SK-N-MC (cell line): ENCODE measurements around the gene HRH1.

Source experiments
- DNase-seq: peaks from one replicate; pipeline ENCODE4 v3.0.0-alpha.2; 2011; ENCODE audit warnings: low read depth, low spot score
- H3K27ac ChIP-seq: fragments of 200-600 bp; sonication (generic); 2 replicates; pipeline ENCODE4 v1.5.1; 2016; ENCODE audit warnings: mixed run types
- H3K36me3 ChIP-seq: fragments of 200-600 bp; sonication (generic); 2 replicates; pipeline ENCODE4 v1.6.1; 2017; ENCODE audit warnings: antibody characterized with exemption, low read length, mixed read lengths; ENCODE audit not compliant: insufficient read depth
- H3K4me3 ChIP-seq: fragments of 200-600 bp; sonication (generic); 2 replicates; pipeline ENCODE4 v1.5.1; 2016
- H3K9ac ChIP-seq: fragments of 200-600 bp; sonication (generic); 2 replicates; pipeline ENCODE4 v1.8.0; 2017; ENCODE audit warnings: mixed run types, mixed read lengths; ENCODE audit not compliant: insufficient read length
- H3K9me3 ChIP-seq: fragments of 200-600 bp; sonication (generic); 2 replicates; pipeline ENCODE4 v1.6.1; 2017; ENCODE audit warnings: low read depth, mild to moderate bottlenecking, antibody characterized with exemption, low read length, moderate library complexity, mixed read lengths
- EZH2 ChIP-seq: fragments of 200-600 bp; sonication (generic); IDR thresholded peaks from one replicate; pipeline ENCODE4 v1.6.1; 2017; ENCODE audit warnings: antibody characterized with exemption
- FOXP2 ChIP-seq: optimal IDR thresholded peaks from 2 replicates; pipeline ENCODE3; 2011; ENCODE audit warnings: mild to moderate bottlenecking, moderate library complexity; ENCODE audit not compliant: insufficient read depth; ENCODE audit errors: extremely low read length, control extremely low read depth
- POLR2AphosphoS5 ChIP-seq: IDR thresholded peaks from 2 replicates; pipeline ENCODE4 v1.6.1; 2012; ENCODE audit warnings: mild to moderate bottlenecking, low read depth, low read length, borderline replicate concordance

The HRH1 gene

GRCh38 chr3:11297126-11297525, 142.8 kb downstream of the HRH1 start:
- H3K4me3 ChIP-seq = no peak overlapping the region
- no peaks in the 10 kb centered on the region for H3K36me3 ChIP-seq
- TF ChIP-seq POLR2AphosphoS5 (no peak), EZH2 (no peak), FOXP2 (no peak)

DNA sequence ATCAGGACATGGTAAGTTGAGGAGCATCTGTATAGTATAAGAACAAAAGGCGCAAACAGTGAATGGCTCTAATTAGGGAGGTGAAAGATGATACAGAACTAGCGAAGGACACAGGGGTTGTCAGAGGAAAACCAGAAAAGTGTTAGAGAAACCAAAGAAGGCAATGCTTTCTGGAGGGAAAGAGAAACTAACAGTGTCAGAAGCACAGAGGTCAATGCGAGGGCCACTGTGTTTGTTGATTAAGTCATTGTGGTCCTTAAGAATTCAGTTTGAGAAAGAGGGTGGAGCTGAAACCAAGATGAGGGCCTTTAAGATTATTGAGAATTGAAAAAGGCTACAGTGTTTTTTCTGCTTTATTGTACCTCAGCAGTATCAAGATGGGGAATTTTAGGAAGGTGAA, 146.7 kb downstream of the HRH1 start:
- TF ChIP-seq EZH2 (no peak), POLR2AphosphoS5 (no peak), FOXP2 (no peak)
- Histone ChIP-seq H3K4me3 (no peak overlapping the region), H3K36me3 (no peaks in the 10 kb centered on the region), H3K9me3 (no peaks in the 10 kb centered on the region), H3K9ac (no peak overlapping the region), H3K27ac (no peak overlapping the region)
- DNase-seq = no peak

More at GRCh38 chr3:11297126-11297525, 142.8 kb downstream of the HRH1 start:
- Histone ChIP-seq H3K27ac (no peak overlapping the region), H3K9ac (no peak overlapping the region), H3K9me3 (no peaks in the 10 kb centered on the region)
- no peak for DNase-seq

GRCh38 chr3:11302444-11302843, 148.2 kb downstream of the HRH1 start:
- no peaks in the 10 kb centered on the region for H3K9me3 ChIP-seq
- no peak for DNase-seq
- TF ChIP-seq POLR2AphosphoS5 (no peak), EZH2 (no peak), FOXP2 (no peak)
- no peak overlapping the region for H3K4me3 ChIP-seq
- no peak overlapping the region for H3K27ac ChIP-seq
- no peaks in the 10 kb centered on the region; the same call in 1 of the 2 replicates for H3K36me3 ChIP-seq
- no peak overlapping the region for H3K9ac ChIP-seq

DNA sequence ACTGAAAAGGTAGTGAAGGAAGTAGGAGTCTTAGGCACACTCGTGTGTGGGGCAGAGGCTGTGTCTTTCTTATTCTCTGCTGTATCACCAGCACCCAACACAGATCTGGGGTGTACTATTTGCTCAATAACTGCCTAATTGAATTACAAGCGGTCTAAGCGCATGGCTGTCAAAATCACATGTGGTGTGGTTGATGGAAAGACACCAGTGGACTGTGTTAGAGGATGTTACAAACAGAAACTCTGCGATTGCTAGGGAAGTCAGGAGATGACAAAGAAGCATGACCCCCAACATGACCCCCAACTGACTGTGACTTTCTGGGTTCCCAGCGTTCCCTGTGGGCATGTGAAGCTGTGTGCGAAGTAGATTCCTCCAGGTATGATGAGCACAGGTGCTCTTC, 149.9 kb downstream of the HRH1 start:
- TF ChIP-seq EZH2 = no peak
- no peak for TF ChIP-seq POLR2AphosphoS5
- no peak for TF ChIP-seq FOXP2

DNA sequence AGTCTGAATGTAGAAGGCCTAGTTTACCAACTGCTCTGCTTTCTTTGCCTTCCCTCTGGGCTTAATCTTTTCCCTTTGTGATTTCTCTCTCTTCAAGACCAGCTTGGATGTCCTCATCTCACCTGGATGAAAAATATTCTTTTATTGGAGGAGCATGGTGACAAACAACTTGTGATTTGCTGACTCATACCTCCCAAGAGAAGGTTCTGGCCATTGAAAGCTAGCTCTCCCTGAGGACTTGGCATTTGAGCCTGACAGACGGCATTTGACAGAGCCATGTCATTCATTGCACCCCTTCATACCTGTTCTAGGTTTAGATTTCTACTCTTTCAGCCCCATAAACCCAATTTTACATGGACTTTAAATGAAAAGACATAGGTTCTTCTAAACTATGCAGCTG, 151.2 kb downstream of the HRH1 start:
- DNase-seq = no peak
- no peak for TF ChIP-seq EZH2
- TF ChIP-seq POLR2AphosphoS5 = no peak
- TF ChIP-seq FOXP2 = no peak
- no peak overlapping the region for H3K9ac ChIP-seq
- no peaks in the 10 kb centered on the region for H3K9me3 ChIP-seq
- H3K36me3 ChIP-seq = peaks cover 5% of the 10 kb centered on the region; the same call in 1 of the 2 replicates
- H3K4me3 ChIP-seq = no peak overlapping the region
- H3K27ac ChIP-seq = no peak overlapping the region

More for the DNA sequence above, 149.9 kb downstream of the HRH1 start:
- H3K27ac ChIP-seq = no peak overlapping the region
- H3K9me3 ChIP-seq = no peaks in the 10 kb centered on the region
- no peak overlapping the region for H3K9ac ChIP-seq
- H3K36me3 ChIP-seq = peaks cover 5% of the 10 kb centered on the region; the same call in 1 of the 2 replicates
- no peak overlapping the region for H3K4me3 ChIP-seq
- DNase-seq = no peak

GRCh38 chr3:11306817-11307589, 152.7 kb downstream of the HRH1 start:
- no peak for DNase-seq
- H3K4me3 ChIP-seq = no peak overlapping the region
- TF ChIP-seq FOXP2 (no peak), EZH2 (no peak), POLR2AphosphoS5 (no peak)
- H3K9me3 ChIP-seq = no peaks in the 10 kb centered on the region
- H3K36me3 ChIP-seq = peaks cover 5% of the 10 kb centered on the region; the same call in 1 of the 2 replicates
- H3K27ac ChIP-seq = no peak overlapping the region
- H3K9ac ChIP-seq = no peak overlapping the region

DNA sequence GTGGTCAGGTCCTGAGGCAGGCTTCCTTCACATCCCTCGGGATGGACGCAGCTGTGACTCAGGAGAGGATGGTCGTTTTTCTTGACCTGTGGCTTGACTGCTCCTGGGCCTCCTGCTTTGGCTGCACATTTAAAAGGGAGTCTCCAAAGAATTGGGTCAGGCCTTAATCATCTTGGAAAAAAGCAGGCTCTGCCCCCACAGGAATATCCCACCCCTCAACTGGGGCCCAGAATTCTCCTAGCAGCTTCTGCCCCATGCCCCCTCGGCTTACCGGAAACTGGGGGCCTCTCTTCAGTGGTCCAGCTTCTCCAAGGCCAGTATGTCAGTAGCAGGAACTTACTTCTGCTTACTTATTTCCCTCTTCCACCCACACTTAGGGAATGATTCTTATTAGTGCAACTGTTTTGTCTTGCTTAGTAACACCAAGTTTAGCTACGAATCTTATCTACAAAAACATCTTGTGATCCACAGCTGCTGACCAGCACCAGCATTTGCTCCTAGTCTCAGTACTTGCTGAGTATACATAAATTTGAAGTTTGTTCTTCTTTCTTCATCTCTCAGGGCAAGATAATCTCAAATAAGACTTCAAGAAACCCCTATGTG, 153.6 kb downstream of the HRH1 start:
- H3K9me3 ChIP-seq = no peaks in the 10 kb centered on the region
- DNase-seq = no peak
- no peak overlapping the region for H3K9ac ChIP-seq
- no peak overlapping the region for H3K27ac ChIP-seq
- TF ChIP-seq POLR2AphosphoS5 (no peak), EZH2 (no peak), FOXP2 (no peak)
- no peak overlapping the region for H3K4me3 ChIP-seq
- H3K36me3 ChIP-seq = peaks cover 5% of the 10 kb centered on the region; the same call in 1 of the 2 replicates

DNA sequence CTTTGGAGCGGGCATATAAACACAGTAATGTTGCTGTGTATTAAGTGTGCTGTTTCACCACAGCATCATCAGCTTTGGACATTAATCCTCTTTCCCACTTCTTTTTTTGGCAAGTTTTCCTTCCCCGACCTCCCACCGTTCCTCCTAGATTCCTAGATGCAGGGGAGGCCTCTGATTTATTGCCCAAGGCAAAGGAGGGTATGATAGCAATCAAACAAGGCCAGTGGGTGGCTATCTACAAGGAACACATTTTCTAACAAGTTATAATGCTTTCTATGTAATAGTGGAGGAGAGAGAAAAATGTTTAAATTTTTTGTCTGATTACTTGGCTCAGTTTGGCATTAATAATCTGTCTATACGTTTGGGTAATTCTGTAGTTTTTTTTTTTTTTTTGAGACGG, 156.0 kb downstream of the HRH1 start:
- Histone ChIP-seq H3K4me3 (no peak overlapping the region), H3K27ac (no peak overlapping the region), H3K9me3 (no peaks in the 10 kb centered on the region), H3K9ac (no peak overlapping the region), H3K36me3 (peaks cover 5% of the 10 kb centered on the region; the same call in 1 of the 2 replicates)
- TF ChIP-seq FOXP2 = no peak
- no peak for TF ChIP-seq EZH2
- TF ChIP-seq POLR2AphosphoS5 = no peak
- DNase-seq = no peak

- Histone ChIP-seq H3K27ac (no peak overlapping the region), H3K9ac (no peak overlapping the region), H3K36me3 (peaks cover 11% of the 10 kb centered on the region; the same call in 1 of the 2 replicates), H3K4me3 (no peak overlapping the region), H3K9me3 (no peaks in the 10 kb centered on the region)
- no peak for TF ChIP-seq POLR2AphosphoS5
- TF ChIP-seq FOXP2 = no peak
- no peak for TF ChIP-seq EZH2
- peak; percentile 3 for DNase-seq
These were observed 157.9 kb downstream of the HRH1 start for GRCh38 chr3:11312166-11312565.
